OCI-LY7 (cell line): Measurements from ENCODE around the gene PLEK. TPM values are rescaled to one million over a fixed set of nuclear protein-coding genes. Genes with fewer than 3 reads are reported as not detected.

Source experiments
- BruUV-seq: library from RNA; stranded (reverse); fragments of 400-500 nt; replicated peaks from 2 replicates; lab custom pipeline; 2021; lab: Mats Ljungman, UMichigan
- CTCF ChIA-PET: fragments of 300-600 bp; sonication (Branson Sonifier 250); formaldehyde crosslinking; loops from one replicate; lab custom pipeline; 2022; ENCODE audit warnings: antibody characterized with exemption; ENCODE audit not compliant: unreplicated experiment; lab: Charles Lee
- POLR2A ChIA-PET: fragments of 300-600 bp; sonication (Branson Sonifier 250); formaldehyde crosslinking; loops from one replicate; lab custom pipeline; 2022; ENCODE audit warnings: antibody characterized with exemption; lab: Charles Lee
- DNase-seq: peaks from one replicate; pipeline ENCODE4 v3.0.0-alpha.2; 2015; ENCODE audit warnings: low spot score
- H2AFZ ChIP-seq: fragments of 200-600 bp; sonication (generic), shearing (Covaris generic); 2 replicates; pipeline ENCODE4 v1.6.1; 2014; ENCODE audit warnings: mild to moderate bottlenecking, antibody characterized with exemption, low read length, moderate library complexity
- H3K27ac ChIP-seq: fragments of 200-600 bp; sonication (generic); 2 replicates; pipeline ENCODE4 v1.5.1; 2014; ENCODE audit warnings: mixed run types, low read depth, mild to moderate bottlenecking, moderate library complexity, low read length, inconsistent platforms; ENCODE audit not compliant: poor library complexity, severe bottlenecking
- H3K36me3 ChIP-seq: fragments of 200-600 bp; sonication (generic); 2 replicates; pipeline ENCODE4 v1.6.1; 2014; ENCODE audit warnings: mild to moderate bottlenecking, antibody characterized with exemption, low read length, moderate library complexity, mixed read lengths; ENCODE audit not compliant: insufficient read depth
- H3K4me1 ChIP-seq: fragments of 200-600 bp; sonication (generic); 2 replicates; pipeline ENCODE4 v1.5.1; 2014; ENCODE audit warnings: mild to moderate bottlenecking, low read length; ENCODE audit not compliant: insufficient read depth, poor library complexity, severe bottlenecking
- H3K4me2 ChIP-seq: fragments of 200-600 bp; sonication (generic); 2 replicates; pipeline ENCODE4 v1.6.1; 2014; ENCODE audit warnings: mild to moderate bottlenecking, low read length
- H3K4me3 ChIP-seq: fragments of 200-600 bp; sonication (generic); 2 replicates; pipeline ENCODE4 v1.5.1; 2014; ENCODE audit warnings: mild to moderate bottlenecking, low read depth, low read length; ENCODE audit not compliant: poor library complexity, severe bottlenecking
- H3K79me2 ChIP-seq: fragments of 200-600 bp; sonication (generic); 2 replicates; pipeline ENCODE4 v1.6.1; 2016; ENCODE audit warnings: low read depth, mild to moderate bottlenecking, low read length, moderate library complexity, mixed read lengths; ENCODE audit not compliant: insufficient read depth
- H3K9me2 ChIP-seq: fragments of 200-600 bp; sonication (generic); 2 replicates; pipeline ENCODE4 v1.6.1; 2016; ENCODE audit warnings: mild to moderate bottlenecking, low read length, mixed read lengths; ENCODE audit not compliant: insufficient read depth
- H3K9me3 ChIP-seq: fragments of 200-600 bp; sonication (generic); 2 replicates; pipeline ENCODE4 v1.6.1; 2014; ENCODE audit warnings: mild to moderate bottlenecking, mixed run types, low read length, mixed read lengths
- H4K20me1 ChIP-seq: fragments of 200-600 bp; sonication (generic); 2 replicates; pipeline ENCODE4 v1.6.1; 2014; ENCODE audit warnings: mild to moderate bottlenecking, antibody characterized with exemption, low read length, moderate library complexity, mixed read lengths; ENCODE audit not compliant: insufficient read depth
- CTCF ChIP-seq: fragments of 200-600 bp; sonication (generic); conservative IDR thresholded peaks from 2 replicates; pipeline ENCODE4 v1.5.1; 2014; ENCODE audit warnings: mild to moderate bottlenecking, antibody characterized with exemption, low read length, moderate library complexity, mixed read lengths
- EZH2phosphoT487 ChIP-seq: fragments of 200-600 bp; sonication (generic); IDR thresholded peaks from 2 replicates; pipeline ENCODE4 v1.6.1; 2018; ENCODE audit warnings: low read depth, borderline replicate concordance, mild to moderate bottlenecking, mixed run types, antibody characterized with exemption, low read length, moderate library complexity, mixed read lengths
- intact Hi-C: fragments of 100-400 bp; cut with micrococcal nuclease; formaldehyde crosslinking; loops from one replicate; pipeline ENCODE4 v1.10.0; 2022; ENCODE audit not compliant: unreplicated experiment
- total RNA-seq, 2 experiments: library from RNA; depleted of rRNA in 1 of 2; stranded (reverse); fragments of >200 nt in 1 of 2; shearing (Covaris generic) in 1 of 2; gene quantifications; 2 replicates each; pipeline ENCODE4 v1.2.3, GENCODE V29; 2014 to 2022

PLEK gene
- total RNA-seq, 2 experiments from 2014 or later = 20.8 to 80.6 TPM

GRCh38 chr2:68317971-68318913 is 46.8 kb upstream of the PLEK start:
- no peak overlapping the region for H2AFZ ChIP-seq
- H3K36me3 ChIP-seq = no peaks in the 10 kb centered on the region
- H3K9me3 ChIP-seq = no peaks in the 10 kb centered on the region
- intact Hi-C loops = no loop called here
- H3K4me1 ChIP-seq = no peaks in the 10 kb centered on the region
- TF ChIP-seq EZH2phosphoT487 = no peak
- no peak for TF ChIP-seq CTCF
- ChIA-PET CTCF (no interaction called here), POLR2A (no interaction called here)
- no peak overlapping the region for H3K4me2 ChIP-seq
- no peaks in the 10 kb centered on the region for H4K20me1 ChIP-seq
- H3K79me2 ChIP-seq = no peaks in the 10 kb centered on the region
- no peaks in the 10 kb centered on the region for H3K9me2 ChIP-seq
- DNase-seq = no peak
- BruUV-seq = no TSS peak
- H3K4me3 ChIP-seq = no peak overlapping the region
- H3K27ac ChIP-seq = no peak overlapping the region

- BruUV-seq = no TSS peak
- TF ChIP-seq CTCF (no peak), EZH2phosphoT487 (no peak)
- ChIA-PET POLR2A (no interaction called here), CTCF (no interaction called here)
- intact Hi-C loops = no loop called here
- no peak overlapping the region for H3K4me3 ChIP-seq
- H3K36me3 ChIP-seq = no peaks in the 10 kb centered on the region
- no peak overlapping the region for H2AFZ ChIP-seq
- H3K4me2 ChIP-seq = no peak overlapping the region; the same call in 1 of the 2 replicates
- H3K79me2 ChIP-seq = no peaks in the 10 kb centered on the region
- no peaks in the 10 kb centered on the region for H4K20me1 ChIP-seq
- no peaks in the 10 kb centered on the region for H3K4me1 ChIP-seq
- H3K27ac ChIP-seq = no peak overlapping the region
- no peaks in the 10 kb centered on the region for H3K9me2 ChIP-seq
- no peak for DNase-seq
- H3K9me3 ChIP-seq = no peaks in the 10 kb centered on the region
Observed at GRCh38 chr2:68318914-68319397, 46.1 kb upstream of the PLEK start.
